CD4-positive, alpha-beta memory T cell (primary cell): ENCODE data around the gene SYT8. TPM values are rescaled to one million over a fixed set of nuclear protein-coding genes. Genes with fewer than 3 reads are reported as not detected.

Experiments used
- CTCF ChIA-PET: fragments of 350-600 bp; sonication (Branson Sonifier 250); formaldehyde crosslinking; loops from one replicate; lab custom pipeline; 2021; ENCODE audit warnings: inconsistent platforms; ENCODE audit not compliant: partially characterized antibody; lab: Charles Lee
- POLR2A ChIA-PET: fragments of 350-600 bp; sonication (Branson Sonifier 250); formaldehyde crosslinking; loops from one replicate; lab custom pipeline; 2021; ENCODE audit not compliant: partially characterized antibody; lab: Charles Lee
- DNase-seq, 5 donors: peaks; one replicate each; pipeline versions ENCODE4 v3.0.0 to v3.0.0-alpha.2; 2020 to 2022; ENCODE audit warnings: mixed read lengths in 1 of 5
- H3K27ac ChIP-seq: one replicate; pipeline ENCODE4 v1.7.0; 2013; ENCODE audit warnings: low read depth, low read length
- H3K27me3 ChIP-seq: 2 replicates; pipeline ENCODE4 v1.7.0; 2013; ENCODE audit warnings: mild to moderate bottlenecking, low read length, moderate library complexity; ENCODE audit not compliant: insufficient read depth
- H3K36me3 ChIP-seq: 2 replicates; pipeline ENCODE4 v1.7.0; 2013; ENCODE audit warnings: mild to moderate bottlenecking, low read length, moderate library complexity; ENCODE audit not compliant: insufficient read depth
- H3K4me1 ChIP-seq: 2 replicates; pipeline ENCODE4 v1.7.0; 2013; ENCODE audit warnings: mild to moderate bottlenecking, low read length, moderate library complexity; ENCODE audit not compliant: insufficient read depth
- H3K4me3 ChIP-seq, 2 donors: one replicate each; pipeline ENCODE4 v1.7.0; 2013; ENCODE audit warnings: low read length in 2 of 2, mild to moderate bottlenecking in 1 of 2
- H3K9me3 ChIP-seq, 2 donors: one replicate each; pipeline ENCODE4 v1.7.0; 2013; ENCODE audit warnings: low read length in 2 of 2, control low read depth in 1 of 2; ENCODE audit not compliant: control insufficient read depth in 1 of 2
- H3K27ac Mint-ChIP-seq, 7 donors: one replicate each; pipeline ENCODE4 v1.8.0; 2020 to 2021; ENCODE audit warnings: mixed read lengths in 7 of 7, mild to moderate bottlenecking in 6 of 7, inconsistent platforms in 3 of 7, moderate library complexity in 3 of 7
- H3K27me3 Mint-ChIP-seq, 2 donors: one replicate each; pipeline ENCODE4 v1.8.0; 2020 to 2021; ENCODE audit warnings: mixed read lengths in 2 of 2
- H3K36me3 Mint-ChIP-seq, 2 donors: one replicate each; pipeline ENCODE4 v1.8.0; 2020 to 2021; ENCODE audit warnings: mixed read lengths in 2 of 2, inconsistent platforms in 1 of 2, mild to moderate bottlenecking in 1 of 2
- H3K4me1 Mint-ChIP-seq, 4 donors: one replicate each; pipeline ENCODE4 v1.8.0; 2020 to 2021; ENCODE audit warnings: mixed read lengths in 4 of 4, mild to moderate bottlenecking in 1 of 4
- H3K4me3 Mint-ChIP-seq, 8 donors: one replicate each; pipeline ENCODE4 v1.8.0; 2020 to 2021; ENCODE audit warnings: mixed read lengths in 8 of 8, mild to moderate bottlenecking in 7 of 8, moderate library complexity in 6 of 8, inconsistent platforms in 3 of 8
- H3K9me3 Mint-ChIP-seq, 8 donors: one replicate each; pipeline ENCODE4 v1.8.0; 2020 to 2021; ENCODE audit warnings: mixed read lengths in 8 of 8, mild to moderate bottlenecking in 5 of 8, inconsistent platforms in 3 of 8, moderate library complexity in 1 of 8
- intact Hi-C: fragments of 100-400 bp; cut with micrococcal nuclease; formaldehyde crosslinking; loops from one replicate; pipeline ENCODE4 v1.15.1; 2023
- polyA plus RNA-seq, 2 donors: library from polyadenylated mRNA; unstranded; fragments of 300-500 nt; fragmentation: Illumina TruSeq; gene quantifications; one replicate each; pipeline ENCODE4 v1.2.3, GENCODE V29; 2021
- total RNA-seq, 2 experiments: library from RNA; stranded (reverse); gene quantifications; one replicate each; pipeline ENCODE4 v1.2.3, GENCODE V29; 2021

Gene SYT8
- total and polyA plus RNA-seq, 4 experiments from 2014 or later, result not detected

DNA sequence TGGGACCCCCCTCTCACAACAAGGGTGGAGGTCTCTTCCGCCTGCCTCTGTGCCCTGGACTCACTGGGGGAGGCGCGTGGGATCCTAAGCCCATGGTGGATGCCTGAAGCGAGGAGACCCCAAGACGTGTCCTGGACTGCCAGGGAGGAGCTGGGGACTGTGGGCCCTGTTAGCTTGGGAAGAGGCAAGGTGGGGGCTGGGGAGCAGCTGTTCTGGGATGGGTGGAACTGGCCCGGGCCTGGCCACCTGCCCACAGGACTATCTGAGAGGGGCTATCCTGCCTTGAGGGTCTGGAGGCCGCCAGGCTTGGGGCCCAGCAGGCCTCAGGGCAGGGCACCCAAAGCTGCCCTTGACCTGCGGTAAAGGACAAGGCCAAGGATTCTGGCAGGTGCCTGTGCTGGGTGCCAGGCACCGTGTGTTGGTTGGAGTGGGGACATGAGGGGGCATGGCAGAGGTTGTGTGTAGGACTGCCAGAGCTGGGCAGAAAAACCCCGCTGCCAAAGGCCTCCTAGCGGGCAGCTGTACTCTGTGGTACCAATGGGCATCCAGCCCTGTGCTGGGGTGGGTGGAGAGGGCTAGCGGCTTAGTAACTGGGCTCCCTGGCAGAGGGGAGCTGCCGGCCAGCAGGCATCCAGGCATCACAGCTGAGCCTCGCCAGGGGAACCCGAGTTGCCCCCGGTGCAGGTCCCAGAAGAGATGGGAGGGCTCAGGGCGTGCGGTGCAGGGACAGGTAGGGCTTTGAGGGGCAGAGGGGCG lies 18.8 kb downstream of the SYT8 start:
- H3K27me3 Mint-ChIP-seq, result no peaks in the 10 kb centered on the region
- intact Hi-C loops, result loop anchor here (1.0 to 5.0 kb wide), 3 partner anchors 9 to 64 kb away; partner anchors contain the start of gene TNNT3
- Histone ChIP-seq H3K4me3 (peak overlapping the region; percentile 39 to 95), H3K4me1 (peaks cover 85% of the 10 kb centered on the region), H3K36me3 (peaks cover 4% of the 10 kb centered on the region), H3K27ac (peak overlapping the region; percentile 77), H3K27me3 (no peaks in the 10 kb centered on the region), H3K9me3 (no peaks in the 10 kb centered on the region)
- peak overlapping the region; percentile 96 to 99 (median 98) for H3K27ac Mint-ChIP-seq
- POLR2A ChIA-PET, result interaction anchor here (1.2 to 13.5 kb wide), 15 partner anchors 7 to 160 kb away, joined by 4 to 189 read pairs (median 9); partner anchors contain the start of genes CTSD, MRPL23, PRR33 and SYT8
- no peaks in the 10 kb centered on the region for H3K9me3 Mint-ChIP-seq
- CTCF ChIA-PET, result interaction anchor here (0.9 to 4.8 kb wide), 13 partner anchors 11 to 297 kb away, joined by 3 to 46 read pairs (median 4); partner anchors contain the start of genes MRPL23 and SYT8
- peaks cover 0 to 21% of the 10 kb centered on the region in 2 donors for H3K36me3 Mint-ChIP-seq
- DNase-seq, result no peak
- peaks cover 23 to 77% (median 52%) of the 10 kb centered on the region in 4 donors for H3K4me1 Mint-ChIP-seq
- peak overlapping the region; percentile 95 to 99 (median 98) for H3K4me3 Mint-ChIP-seq

DNA sequence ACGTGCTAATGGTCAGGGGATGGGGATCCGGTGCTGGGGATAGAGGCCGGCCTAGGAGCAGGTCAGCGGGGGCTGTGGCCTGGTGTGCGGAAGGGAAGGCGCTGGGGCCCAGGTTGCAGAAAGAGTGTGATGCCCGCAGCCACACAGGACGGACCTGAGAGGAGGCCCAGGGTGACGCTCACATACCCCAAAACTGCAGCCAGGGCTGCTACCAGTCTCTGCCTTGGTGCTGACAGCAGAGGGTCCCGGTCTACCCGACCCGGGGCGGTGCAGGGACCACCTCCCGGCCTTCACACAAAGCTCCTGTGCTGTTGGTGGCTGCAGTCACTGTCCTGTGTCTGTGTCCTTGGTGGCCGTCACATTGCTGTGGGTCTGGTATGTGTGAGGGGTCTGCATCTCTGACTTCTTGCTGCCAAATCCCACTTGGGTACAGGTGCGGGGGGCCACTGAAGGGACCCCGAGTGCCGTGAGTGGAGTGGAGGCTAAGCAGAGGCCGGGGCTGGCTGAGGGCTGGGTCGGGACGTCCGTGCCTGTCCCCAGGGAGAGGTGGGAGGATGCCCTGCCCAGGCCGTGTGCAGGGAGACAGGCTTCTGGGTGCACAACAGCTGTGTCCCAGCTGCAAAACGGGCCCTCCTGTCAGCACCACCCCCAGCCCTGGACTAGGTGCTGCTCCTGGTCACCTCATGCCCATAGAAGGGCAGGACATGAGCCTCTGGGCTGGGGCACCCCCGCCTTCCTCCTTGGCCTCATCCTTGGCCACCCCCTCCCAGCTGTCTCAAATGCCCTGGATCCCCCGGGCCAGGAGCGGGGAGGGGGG lies 19.6 kb downstream of the SYT8 start:
- Mint-ChIP-seq H3K27me3 (no peaks in the 10 kb centered on the region), H3K4me3 (peak overlapping the region; percentile 95 to 99 (median 98)), H3K4me1 (peaks cover 24 to 76% (median 48%) of the 10 kb centered on the region in 4 donors), H3K27ac (peak overlapping the region; percentile 68 to 99 (median 97)), H3K9me3 (no peaks in the 10 kb centered on the region), H3K36me3 (peaks cover 0 to 21% of the 10 kb centered on the region in 2 donors)
- no peaks in the 10 kb centered on the region for H3K9me3 ChIP-seq
- H3K27ac ChIP-seq, result peak overlapping the region; percentile 77
- H3K36me3 ChIP-seq, result peaks cover 4% of the 10 kb centered on the region
- peak overlapping the region; percentile 39 to 95 for H3K4me3 ChIP-seq
- no peak for DNase-seq
- ChIA-PET POLR2A (interaction anchor here (1.1 to 13.5 kb wide), 16 partner anchors 8 to 297 kb away, joined by 3 to 189 read pairs (median 8); partner anchors contain the start of genes CTSD, MRPL23, PRR33 and TNNI2), CTCF (interaction anchor here (0.7 to 4.8 kb wide), 8 partner anchors 16 to 201 kb away, joined by 3 to 46 read pairs (median 5); partner anchors contain the start of gene SYT8)
- H3K27me3 ChIP-seq, result no peaks in the 10 kb centered on the region
- H3K4me1 ChIP-seq, result peaks cover 85% of the 10 kb centered on the region
- intact Hi-C loops, result loop anchor here (5.0 kb wide), 1 partner anchor 63 kb away; the partner anchor contains the start of gene TNNT3

DNA sequence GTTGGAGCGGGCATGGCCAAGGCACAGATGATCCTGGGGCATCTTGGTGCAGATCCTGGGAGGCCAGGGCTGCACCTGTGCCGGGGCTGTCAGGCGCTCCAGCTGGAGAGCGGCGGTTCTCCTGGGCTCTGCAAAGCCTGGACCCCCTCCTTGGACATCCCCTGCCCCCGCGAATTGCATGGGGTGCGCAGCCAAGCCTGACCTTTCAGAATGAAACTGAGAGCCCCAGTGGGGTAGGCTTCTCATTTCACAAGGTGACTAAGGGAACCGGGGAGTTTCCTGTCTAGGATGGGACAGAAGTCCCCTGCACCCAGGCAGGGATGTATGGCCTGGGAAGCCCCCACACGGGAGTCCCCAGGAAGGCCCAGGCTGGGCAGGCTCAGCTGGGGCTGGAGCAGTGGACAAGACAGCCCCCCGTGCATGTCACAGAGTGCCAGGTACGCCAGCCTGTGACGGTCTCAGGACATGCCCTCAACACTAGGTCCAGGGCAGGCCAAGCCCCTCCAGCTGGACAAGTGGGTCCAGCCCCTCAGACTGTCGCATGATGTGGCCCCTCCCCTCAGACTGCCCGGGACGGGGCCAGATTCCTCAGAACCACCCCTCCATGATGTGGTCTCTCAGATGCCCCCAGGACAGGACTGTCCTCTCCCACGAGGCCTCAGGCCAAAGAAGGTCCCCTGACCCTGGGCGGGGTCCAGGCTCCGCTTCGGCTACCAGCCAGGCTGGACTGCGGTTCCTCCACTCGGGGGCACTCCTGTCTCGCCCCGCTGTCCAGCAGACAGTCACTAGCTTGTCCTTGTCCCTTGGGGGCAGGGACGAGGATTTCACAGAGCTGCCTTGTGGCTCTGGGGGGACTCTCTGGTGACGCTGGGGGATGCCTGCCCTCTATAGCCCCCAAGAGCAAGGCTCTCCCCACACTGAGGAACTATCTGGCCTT lies 20.4 kb downstream of the SYT8 start:
- H3K27ac Mint-ChIP-seq, result peak overlapping the region; percentile 27 to 98 (median 51)
- H3K4me3 ChIP-seq, result peak overlapping the region in 1 of 2 donors; percentile 95
- DNase-seq, result no peak

DNA sequence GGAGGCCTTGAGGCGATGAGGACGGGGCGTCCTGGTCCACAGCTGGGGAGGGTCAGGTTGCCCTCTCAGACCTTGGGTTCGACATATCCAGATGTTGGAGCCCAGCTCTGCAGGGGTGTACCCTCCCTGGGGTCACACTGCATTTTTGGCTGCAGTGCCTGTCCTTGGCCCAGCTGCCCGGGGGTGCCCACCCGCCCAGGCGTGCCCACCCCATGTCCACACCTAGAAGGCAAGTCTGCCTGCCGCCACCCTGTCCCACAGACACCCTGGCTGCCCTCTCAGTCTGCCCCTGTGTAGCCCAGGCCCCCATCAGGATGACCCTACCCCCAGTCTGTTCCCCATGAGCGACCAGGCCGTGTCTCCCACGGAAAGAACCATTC lies 21.1 kb downstream of the SYT8 start:
- peak overlapping the region in 6 of 7 donors; percentile 35 to 85 (median 49) for H3K27ac Mint-ChIP-seq
- peaks cover 17 to 63% (median 35%) of the 10 kb centered on the region in 4 donors for H3K4me1 Mint-ChIP-seq
- Histone ChIP-seq H3K4me1 (peaks cover 79% of the 10 kb centered on the region), H3K4me3 (no peak overlapping the region), H3K9me3 (no peaks in the 10 kb centered on the region), H3K36me3 (peaks cover 4% of the 10 kb centered on the region), H3K27me3 (no peaks in the 10 kb centered on the region), H3K27ac (peak overlapping the region; percentile 77)
- intact Hi-C loops, result no loop called here
- peak overlapping the region; percentile 19 to 99 (median 53) for H3K4me3 Mint-ChIP-seq
- no peaks in the 10 kb centered on the region for H3K27me3 Mint-ChIP-seq
- ChIA-PET CTCF (interaction anchor here (0.7 to 2.2 kb wide), 4 partner anchors 15 to 26 kb away, joined by 3 to 5 read pairs (median 3); partner anchors contain the start of gene TNNI2), POLR2A (interaction anchor here (1.1 to 13.5 kb wide), 7 partner anchors 10 to 295 kb away, joined by 3 to 189 read pairs (median 16); partner anchors contain the start of gene PRR33)
- DNase-seq, result no peak
- no peaks in the 10 kb centered on the region for H3K9me3 Mint-ChIP-seq
- peaks cover 0 to 21% of the 10 kb centered on the region in 2 donors for H3K36me3 Mint-ChIP-seq

More for the DNA sequence above, 20.4 kb downstream of the SYT8 start:
- intact Hi-C loops, result loop anchor here (5.0 kb wide), 1 partner anchor 62 kb away; the partner anchor contains the start of gene TNNT3
- H3K27me3 ChIP-seq, result no peaks in the 10 kb centered on the region
- no peaks in the 10 kb centered on the region for H3K9me3 ChIP-seq
- peak overlapping the region; percentile 41 to 99 (median 98) for H3K4me3 Mint-ChIP-seq
- CTCF ChIA-PET, result interaction anchor here (0.7 to 2.2 kb wide), 5 partner anchors 15 to 27 kb away, joined by 3 to 5 read pairs (median 3); partner anchors contain the start of gene TNNI2
- H3K27me3 Mint-ChIP-seq, result no peaks in the 10 kb centered on the region
- H3K4me1 ChIP-seq, result peaks cover 82% of the 10 kb centered on the region
- H3K9me3 Mint-ChIP-seq, result no peaks in the 10 kb centered on the region
- H3K27ac ChIP-seq, result peak overlapping the region; percentile 77
- peaks cover 4% of the 10 kb centered on the region for H3K36me3 ChIP-seq
- peaks cover 0 to 21% of the 10 kb centered on the region in 2 donors for H3K36me3 Mint-ChIP-seq
- POLR2A ChIA-PET, result interaction anchor here (1.1 to 13.5 kb wide), 10 partner anchors 9 to 296 kb away, joined by 3 to 189 read pairs (median 22); partner anchors contain the start of genes MRPL23, PRR33 and TNNI2
- H3K4me1 Mint-ChIP-seq, result peaks cover 22 to 69% (median 41%) of the 10 kb centered on the region in 4 donors

DNA sequence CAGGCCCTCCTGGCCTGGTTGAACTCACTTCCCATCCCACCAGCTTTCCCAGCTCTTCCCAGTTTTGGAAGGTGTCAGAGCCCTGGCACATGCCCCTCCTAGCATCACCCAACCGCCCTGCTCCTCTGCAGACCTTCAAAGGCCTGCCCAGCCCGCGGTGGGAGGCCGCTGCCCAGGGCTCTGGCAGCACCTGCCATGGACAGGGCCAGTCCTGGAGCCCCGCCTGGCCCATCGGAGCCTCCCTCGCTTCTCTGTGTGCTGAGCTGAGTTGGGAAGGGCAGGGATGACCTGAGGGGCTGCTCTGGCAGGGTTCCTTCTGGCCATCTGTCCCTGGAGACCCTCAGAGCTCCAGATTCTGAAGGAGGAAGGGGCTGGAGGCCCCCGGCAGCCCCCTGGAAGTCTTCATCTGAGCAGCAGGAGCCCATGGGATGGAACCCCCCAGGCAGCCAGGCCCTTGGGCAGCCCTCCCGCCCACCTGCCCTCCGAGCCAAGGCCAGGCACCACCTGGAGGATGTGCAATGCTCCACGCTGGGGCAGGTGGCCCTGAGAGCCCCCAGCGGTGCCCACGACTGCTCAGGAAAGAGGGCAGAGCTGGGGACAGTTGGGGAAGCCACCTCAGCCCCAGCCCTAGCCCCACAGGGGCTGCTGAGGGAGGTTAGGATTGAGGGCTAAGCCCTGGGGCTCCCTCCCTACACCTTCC lies 21.7 kb downstream of the SYT8 start:
- Histone ChIP-seq H3K27ac (peak overlapping the region; percentile 5), H3K4me3 (no peak overlapping the region), H3K36me3 (peaks cover 4% of the 10 kb centered on the region), H3K4me1 (peaks cover 78% of the 10 kb centered on the region), H3K27me3 (no peaks in the 10 kb centered on the region), H3K9me3 (no peaks in the 10 kb centered on the region)
- no peak for DNase-seq
- intact Hi-C loops, result no loop called here
- H3K27ac Mint-ChIP-seq, result peak overlapping the region in 6 of 7 donors; percentile 35 to 85 (median 48)
- no peaks in the 10 kb centered on the region for H3K27me3 Mint-ChIP-seq
- ChIA-PET POLR2A (interaction anchor here (0.8 to 13.5 kb wide), 7 partner anchors 8 to 294 kb away, joined by 3 to 189 read pairs (median 16); partner anchors contain the start of gene PRR33), CTCF (interaction anchor here (1.0 to 2.2 kb wide), 3 partner anchors 18 to 26 kb away, joined by 3 to 5 read pairs (median 4); partner anchors contain the start of gene TNNI2)
- H3K9me3 Mint-ChIP-seq, result no peaks in the 10 kb centered on the region
- peak overlapping the region in 6 of 8 donors; percentile 19 to 73 (median 53) for H3K4me3 Mint-ChIP-seq
- H3K4me1 Mint-ChIP-seq, result peaks cover 16 to 57% (median 31%) of the 10 kb centered on the region in 4 donors
- peaks cover 0 to 21% of the 10 kb centered on the region in 2 donors for H3K36me3 Mint-ChIP-seq
